ENCODE data around the gene PDCD1.

DNA sequence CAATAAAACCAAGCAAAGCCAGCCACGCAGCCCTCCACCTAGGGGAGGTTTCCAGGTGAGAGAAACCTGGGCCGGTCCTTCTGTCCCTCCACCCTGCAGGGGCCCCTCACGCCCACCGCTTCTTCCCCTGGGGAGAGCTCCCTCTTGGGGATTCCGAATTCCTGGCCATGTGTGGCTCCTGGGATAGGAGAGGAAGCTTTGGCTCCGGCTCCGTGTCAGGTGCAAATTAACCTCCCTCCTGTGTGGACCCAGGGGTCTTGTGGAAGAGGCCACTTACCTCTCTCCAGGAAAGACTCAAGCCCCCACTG lies 15.1 kb upstream of the PDCD1 start:
- TF ChIP-seq, protein P1, sequence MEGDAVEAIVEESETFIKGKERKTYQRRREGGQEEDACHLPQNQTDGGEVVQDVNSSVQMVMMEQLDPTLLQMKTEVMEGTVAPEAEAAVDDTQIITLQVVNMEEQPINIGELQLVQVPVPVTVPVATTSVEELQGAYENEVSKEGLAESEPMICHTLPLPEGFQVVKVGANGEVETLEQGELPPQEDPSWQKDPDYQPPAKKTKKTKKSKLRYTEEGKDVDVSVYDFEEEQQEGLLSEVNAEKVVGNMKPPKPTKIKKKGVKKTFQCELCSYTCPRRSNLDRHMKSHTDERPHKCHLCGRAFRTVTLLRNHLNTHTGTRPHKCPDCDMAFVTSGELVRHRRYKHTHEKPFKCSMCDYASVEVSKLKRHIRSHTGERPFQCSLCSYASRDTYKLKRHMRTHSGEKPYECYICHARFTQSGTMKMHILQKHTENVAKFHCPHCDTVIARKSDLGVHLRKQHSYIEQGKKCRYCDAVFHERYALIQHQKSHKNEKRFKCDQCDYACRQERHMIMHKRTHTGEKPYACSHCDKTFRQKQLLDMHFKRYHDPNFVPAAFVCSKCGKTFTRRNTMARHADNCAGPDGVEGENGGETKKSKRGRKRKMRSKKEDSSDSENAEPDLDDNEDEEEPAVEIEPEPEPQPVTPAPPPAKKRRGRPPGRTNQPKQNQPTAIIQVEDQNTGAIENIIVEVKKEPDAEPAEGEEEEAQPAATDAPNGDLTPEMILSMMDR (conservative IDR thresholded peaks at IDR 0.05; ENCODE audit: low read depth, low read length): no peak
- no peak for TF ChIP-seq EZH2 (IDR thresholded peaks at IDR 0.05; ENCODE audit: low read length, unreplicated experiment)

Data from PC-3 (cell line).